Measurements from ENCODE around the gene LBHD2.

GRCh38 chr14:103126873-103127304, 42.9 kb downstream of the LBHD2 start:
- TF ChIP-seq CTCF (IDR thresholded peaks at IDR 0.05; ENCODE audit: low read depth, low read length, missing input control) (peak; percentile 49), SP1 (IDR thresholded peaks at IDR 0.05) (no peak), TAF1 (conservative IDR thresholded peaks at IDR 0.05) (no peak), ATF3 (IDR thresholded peaks at IDR 0.05) (no peak), FOXA1 (IDR thresholded peaks at IDR 0.05) (no peak), EGR1 (IDR thresholded peaks at IDR 0.05; ENCODE audit: low read depth in 2 of 2) (no peak)
- TF ChIP-seq, protein P1, sequence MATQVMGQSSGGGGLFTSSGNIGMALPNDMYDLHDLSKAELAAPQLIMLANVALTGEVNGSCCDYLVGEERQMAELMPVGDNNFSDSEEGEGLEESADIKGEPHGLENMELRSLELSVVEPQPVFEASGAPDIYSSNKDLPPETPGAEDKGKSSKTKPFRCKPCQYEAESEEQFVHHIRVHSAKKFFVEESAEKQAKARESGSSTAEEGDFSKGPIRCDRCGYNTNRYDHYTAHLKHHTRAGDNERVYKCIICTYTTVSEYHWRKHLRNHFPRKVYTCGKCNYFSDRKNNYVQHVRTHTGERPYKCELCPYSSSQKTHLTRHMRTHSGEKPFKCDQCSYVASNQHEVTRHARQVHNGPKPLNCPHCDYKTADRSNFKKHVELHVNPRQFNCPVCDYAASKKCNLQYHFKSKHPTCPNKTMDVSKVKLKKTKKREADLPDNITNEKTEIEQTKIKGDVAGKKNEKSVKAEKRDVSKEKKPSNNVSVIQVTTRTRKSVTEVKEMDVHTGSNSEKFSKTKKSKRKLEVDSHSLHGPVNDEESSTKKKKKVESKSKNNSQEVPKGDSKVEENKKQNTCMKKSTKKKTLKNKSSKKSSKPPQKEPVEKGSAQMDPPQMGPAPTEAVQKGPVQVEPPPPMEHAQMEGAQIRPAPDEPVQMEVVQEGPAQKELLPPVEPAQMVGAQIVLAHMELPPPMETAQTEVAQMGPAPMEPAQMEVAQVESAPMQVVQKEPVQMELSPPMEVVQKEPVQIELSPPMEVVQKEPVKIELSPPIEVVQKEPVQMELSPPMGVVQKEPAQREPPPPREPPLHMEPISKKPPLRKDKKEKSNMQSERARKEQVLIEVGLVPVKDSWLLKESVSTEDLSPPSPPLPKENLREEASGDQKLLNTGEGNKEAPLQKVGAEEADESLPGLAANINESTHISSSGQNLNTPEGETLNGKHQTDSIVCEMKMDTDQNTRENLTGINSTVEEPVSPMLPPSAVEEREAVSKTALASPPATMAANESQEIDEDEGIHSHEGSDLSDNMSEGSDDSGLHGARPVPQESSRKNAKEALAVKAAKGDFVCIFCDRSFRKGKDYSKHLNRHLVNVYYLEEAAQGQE (IDR thresholded peaks at IDR 0.05): no peak
